DOHH2 (cell line): ENCODE data around the gene CCDC51.
"Not testable (repeated sequence)": the region's sequence is repeated elsewhere in the genome, so short reads cannot be mapped to it uniquely, and the experiment has no call there.

Source experiments
- H3F3A ChIP-seq: fragments of 200-600 bp; sonication (generic), shearing (Covaris generic); 2 replicates; pipeline ENCODE4 v1.6.0; 2016; ENCODE audit warnings: antibody characterized with exemption, mild to moderate bottlenecking; ENCODE audit not compliant: control insufficient read depth, insufficient read depth
- H3K27ac ChIP-seq: fragments of 200-600 bp; sonication (generic); 2 replicates; pipeline ENCODE4 v1.5.1; 2014; ENCODE audit warnings: low read depth, mild to moderate bottlenecking, low read length, moderate library complexity
- H3K27me3 ChIP-seq: fragments of 200-600 bp; sonication (generic); 2 replicates; pipeline ENCODE4 v1.6.1; 2014; ENCODE audit warnings: mild to moderate bottlenecking, low read length, mixed read lengths; ENCODE audit not compliant: control insufficient read depth
- H3K36me3 ChIP-seq: fragments of 200-600 bp; sonication (generic); 2 replicates; pipeline ENCODE4 v1.6.1; 2014; ENCODE audit warnings: mild to moderate bottlenecking, low read length, moderate library complexity, mixed read lengths; ENCODE audit not compliant: control insufficient read depth
- H3K4me1 ChIP-seq: fragments of 200-600 bp; sonication (generic); 2 replicates; pipeline ENCODE4 v1.6.1; 2014; ENCODE audit warnings: mild to moderate bottlenecking, low read length, mixed read lengths; ENCODE audit not compliant: control insufficient read depth
- H3K4me2 ChIP-seq: fragments of 200-600 bp; sonication (generic); 2 replicates; pipeline ENCODE4 v1.6.0; 2014; ENCODE audit warnings: mild to moderate bottlenecking, low read length, moderate library complexity
- H3K4me3 ChIP-seq: fragments of 200-600 bp; sonication (generic); 2 replicates; pipeline ENCODE4 v1.5.1; 2014; ENCODE audit warnings: mild to moderate bottlenecking, low read length, mixed read lengths
- H3K79me2 ChIP-seq: fragments of 200-600 bp; sonication (generic); 2 replicates; pipeline ENCODE4 v1.6.1; 2014; ENCODE audit warnings: mild to moderate bottlenecking, low read length, mixed read lengths; ENCODE audit not compliant: control insufficient read depth
- H3K9me2 ChIP-seq: fragments of 200-600 bp; sonication (generic); replicated peaks from 2 replicates; pipeline ENCODE4 v1.6.1; 2014; ENCODE audit warnings: mild to moderate bottlenecking, low read length, mixed read lengths; ENCODE audit not compliant: control insufficient read depth
- H3K9me3 ChIP-seq: fragments of 200-600 bp; sonication (generic); 2 replicates; pipeline ENCODE4 v1.6.1; 2014; ENCODE audit warnings: antibody characterized with exemption, low read length, mixed read lengths; ENCODE audit not compliant: control insufficient read depth, insufficient read depth
- H4K20me1 ChIP-seq: fragments of 200-600 bp; sonication (generic); 2 replicates; pipeline ENCODE4 v1.6.0; 2014; ENCODE audit warnings: low read depth, mild to moderate bottlenecking, antibody characterized with exemption, low read length, moderate library complexity; ENCODE audit not compliant: control insufficient read depth, insufficient read depth
- EZH2phosphoT487 ChIP-seq: fragments of 200-600 bp; sonication (generic); IDR thresholded peaks from 2 replicates; pipeline ENCODE4 v1.6.1; 2017; ENCODE audit warnings: borderline replicate concordance, mild to moderate bottlenecking, antibody characterized with exemption, low read length, moderate library complexity, mixed read lengths
- TF ChIP-seq, protein P1 (sequence below): fragments of 200-600 bp; sonication (generic); IDR thresholded peaks from one replicate; pipeline ENCODE4 v1.5.1; 2014; ENCODE audit warnings: antibody characterized with exemption, mild to moderate bottlenecking, low read depth, low read length; ENCODE audit not compliant: poor library complexity, severe bottlenecking

Gene CCDC51

GRCh38 chr3:48475188-48475587, 35.3 kb upstream of the CCDC51 start:
- no peaks in the 10 kb centered on the region for H3K9me3 ChIP-seq
- TF ChIP-seq EZH2phosphoT487: no peak
- TF ChIP-seq, protein P1, sequence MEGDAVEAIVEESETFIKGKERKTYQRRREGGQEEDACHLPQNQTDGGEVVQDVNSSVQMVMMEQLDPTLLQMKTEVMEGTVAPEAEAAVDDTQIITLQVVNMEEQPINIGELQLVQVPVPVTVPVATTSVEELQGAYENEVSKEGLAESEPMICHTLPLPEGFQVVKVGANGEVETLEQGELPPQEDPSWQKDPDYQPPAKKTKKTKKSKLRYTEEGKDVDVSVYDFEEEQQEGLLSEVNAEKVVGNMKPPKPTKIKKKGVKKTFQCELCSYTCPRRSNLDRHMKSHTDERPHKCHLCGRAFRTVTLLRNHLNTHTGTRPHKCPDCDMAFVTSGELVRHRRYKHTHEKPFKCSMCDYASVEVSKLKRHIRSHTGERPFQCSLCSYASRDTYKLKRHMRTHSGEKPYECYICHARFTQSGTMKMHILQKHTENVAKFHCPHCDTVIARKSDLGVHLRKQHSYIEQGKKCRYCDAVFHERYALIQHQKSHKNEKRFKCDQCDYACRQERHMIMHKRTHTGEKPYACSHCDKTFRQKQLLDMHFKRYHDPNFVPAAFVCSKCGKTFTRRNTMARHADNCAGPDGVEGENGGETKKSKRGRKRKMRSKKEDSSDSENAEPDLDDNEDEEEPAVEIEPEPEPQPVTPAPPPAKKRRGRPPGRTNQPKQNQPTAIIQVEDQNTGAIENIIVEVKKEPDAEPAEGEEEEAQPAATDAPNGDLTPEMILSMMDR: no peak
- no peak overlapping the region for H3K27ac ChIP-seq
- H3F3A ChIP-seq: 0 out of 2 replicates have a peak, but pooled peaks cover 5% of the 10 kb centered on the region
- H3K9me2 ChIP-seq: no peaks in the 10 kb centered on the region
- H3K4me2 ChIP-seq: no peak overlapping the region
- no peaks in the 10 kb centered on the region for H3K27me3 ChIP-seq
- no peaks in the 10 kb centered on the region for H4K20me1 ChIP-seq
- peaks cover 12% of the 10 kb centered on the region for H3K36me3 ChIP-seq
- H3K79me2 ChIP-seq: peaks cover 27% of the 10 kb centered on the region
- peaks cover 64% of the 10 kb centered on the region for H3K4me1 ChIP-seq
- H3K4me3 ChIP-seq: no peak overlapping the region

DNA sequence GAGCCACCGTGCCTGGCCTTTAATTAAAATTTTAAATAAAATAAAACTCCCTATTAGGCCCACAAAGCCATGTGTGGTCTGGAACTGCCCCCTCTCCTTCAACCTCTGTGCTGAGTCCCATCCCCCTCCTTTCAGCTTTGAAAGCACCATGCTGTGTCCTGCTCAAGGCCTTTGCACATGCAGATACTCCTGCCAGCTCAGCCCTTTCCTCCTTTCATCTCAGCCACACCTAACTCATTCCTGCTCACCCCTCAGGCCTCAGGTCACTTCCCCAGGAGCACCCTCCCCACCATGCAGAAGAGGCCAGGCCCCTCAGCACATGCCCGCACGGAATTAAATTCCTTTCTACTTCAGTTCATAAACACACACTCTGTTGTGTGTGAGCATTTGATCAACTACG, 34.7 kb upstream of the CCDC51 start:
- Histone ChIP-seq H4K20me1 (no peaks in the 10 kb centered on the region), H3K9me2 (no peaks in the 10 kb centered on the region), H3K27me3 (no peaks in the 10 kb centered on the region), H3K9me3 (no peaks in the 10 kb centered on the region), H3K4me1 (peaks cover 64% of the 10 kb centered on the region), H3F3A (0 out of 2 replicates have a peak, but pooled peaks cover 5% of the 10 kb centered on the region), H3K79me2 (peaks cover 33% of the 10 kb centered on the region), H3K4me3 (no peak overlapping the region), H3K27ac (no peak overlapping the region), H3K36me3 (peaks cover 18% of the 10 kb centered on the region), H3K4me2 (no peak overlapping the region)
- TF ChIP-seq, protein P1: no peak
- TF ChIP-seq EZH2phosphoT487: no peak

DNA sequence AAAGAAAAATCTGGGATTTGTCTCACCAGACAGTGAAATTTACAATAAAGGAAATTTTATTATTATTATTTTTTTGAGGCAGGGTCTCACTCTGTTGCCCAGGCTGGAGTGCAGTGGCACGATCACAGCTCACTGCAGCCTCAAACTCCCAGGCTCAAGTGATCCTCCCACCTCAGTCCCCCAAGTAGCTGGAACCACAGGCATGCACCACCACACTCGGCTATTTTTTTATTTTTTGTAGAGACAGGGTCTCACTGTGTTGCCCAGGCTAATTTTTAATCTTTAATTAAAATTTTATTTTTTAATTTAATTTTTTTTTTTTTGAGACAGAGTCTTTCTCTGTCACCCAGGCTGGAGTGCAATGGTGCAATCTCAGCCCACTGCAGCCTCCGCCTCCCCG, 34.1 kb upstream of the CCDC51 start:
- H3K9me2 ChIP-seq, H3K27me3 ChIP-seq, H3K9me3 ChIP-seq, H4K20me1 ChIP-seq, H3K4me2 ChIP-seq, H3K27ac ChIP-seq, H3F3A ChIP-seq, H3K4me3 ChIP-seq: not testable (repeated sequence)
- peaks cover 64% of the 10 kb centered on the region for H3K4me1 ChIP-seq
- H3K36me3 ChIP-seq: peaks cover 24% of the 10 kb centered on the region
- H3K79me2 ChIP-seq: peaks cover 39% of the 10 kb centered on the region

DNA sequence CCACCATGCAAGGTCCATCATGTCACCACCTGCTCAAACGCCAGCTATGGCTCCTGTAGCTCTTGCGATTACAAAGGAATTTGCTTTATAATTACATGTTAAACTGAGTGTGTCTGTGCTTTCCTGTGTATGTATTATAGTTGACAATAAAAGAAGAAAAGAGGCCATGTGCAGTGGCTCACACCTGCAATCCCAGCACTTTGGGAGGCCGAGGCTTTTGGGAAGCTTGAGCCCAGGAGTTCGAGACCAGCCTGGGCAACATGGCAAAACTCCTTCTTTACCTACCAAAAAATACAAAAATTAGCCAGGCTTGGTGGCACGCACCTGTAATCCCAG, 33.7 kb upstream of the CCDC51 start:
- peaks cover 64% of the 10 kb centered on the region for H3K4me1 ChIP-seq
- no peaks in the 10 kb centered on the region for H3K9me2 ChIP-seq
- TF ChIP-seq, protein P1: no peak
- no peak for TF ChIP-seq EZH2phosphoT487
- peaks cover 43% of the 10 kb centered on the region for H3K79me2 ChIP-seq
- H3K36me3 ChIP-seq: peaks cover 28% of the 10 kb centered on the region
- no peaks in the 10 kb centered on the region for H4K20me1 ChIP-seq
- peak overlapping the region; percentile 97 for H3K4me2 ChIP-seq
- no peaks in the 10 kb centered on the region for H3F3A ChIP-seq
- H3K27ac ChIP-seq: peak overlapping the region; percentile 90
- peak overlapping the region; percentile 88 for H3K4me3 ChIP-seq
- no peaks in the 10 kb centered on the region for H3K9me3 ChIP-seq
- no peaks in the 10 kb centered on the region for H3K27me3 ChIP-seq
